ENCODE data around the gene PRDM15.

The PRDM15 gene

DNA sequence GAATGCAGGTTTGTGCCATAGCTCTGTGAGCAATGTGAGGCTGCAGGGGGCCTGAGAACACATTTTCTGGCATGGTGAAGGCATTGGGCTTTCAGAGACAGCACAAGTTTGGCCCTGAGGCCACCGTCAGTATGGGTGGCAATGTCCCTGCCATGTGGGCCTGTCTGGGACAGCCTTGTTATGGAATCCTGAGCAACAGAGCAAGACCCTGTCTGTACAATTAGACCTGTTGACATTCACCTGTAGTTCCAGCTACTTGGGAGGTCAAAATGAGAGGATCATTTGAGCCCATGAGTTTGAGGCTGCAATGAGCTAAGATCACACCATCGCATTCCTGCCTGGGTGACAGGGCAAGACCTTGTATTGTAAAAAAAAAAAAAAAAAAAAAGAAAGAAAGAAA, 35.6 kb downstream of the PRDM15 start:
- no peak for DNase-seq (ENCODE audit: low spot score)

DNA sequence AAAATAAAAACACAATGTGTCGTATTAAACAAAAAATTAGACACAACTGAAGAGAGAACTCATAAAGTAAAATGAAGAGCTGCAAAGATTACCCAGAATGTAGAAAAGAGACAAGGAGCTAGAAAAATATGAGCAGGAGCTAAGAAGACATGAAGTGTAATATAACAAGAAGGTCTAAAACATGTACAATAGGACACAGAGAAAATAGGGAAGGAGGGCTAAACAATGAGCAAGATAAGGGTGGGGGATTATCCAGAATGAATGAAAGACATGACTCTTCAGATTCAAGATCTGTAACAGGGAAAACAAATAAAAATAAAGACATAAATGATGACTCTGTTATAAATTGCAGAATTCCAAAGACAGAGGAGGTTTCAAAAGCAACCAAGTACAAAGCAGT, 38.3 kb downstream of the PRDM15 start:
- DNase-seq (ENCODE audit: low spot score) = no peak

DNA sequence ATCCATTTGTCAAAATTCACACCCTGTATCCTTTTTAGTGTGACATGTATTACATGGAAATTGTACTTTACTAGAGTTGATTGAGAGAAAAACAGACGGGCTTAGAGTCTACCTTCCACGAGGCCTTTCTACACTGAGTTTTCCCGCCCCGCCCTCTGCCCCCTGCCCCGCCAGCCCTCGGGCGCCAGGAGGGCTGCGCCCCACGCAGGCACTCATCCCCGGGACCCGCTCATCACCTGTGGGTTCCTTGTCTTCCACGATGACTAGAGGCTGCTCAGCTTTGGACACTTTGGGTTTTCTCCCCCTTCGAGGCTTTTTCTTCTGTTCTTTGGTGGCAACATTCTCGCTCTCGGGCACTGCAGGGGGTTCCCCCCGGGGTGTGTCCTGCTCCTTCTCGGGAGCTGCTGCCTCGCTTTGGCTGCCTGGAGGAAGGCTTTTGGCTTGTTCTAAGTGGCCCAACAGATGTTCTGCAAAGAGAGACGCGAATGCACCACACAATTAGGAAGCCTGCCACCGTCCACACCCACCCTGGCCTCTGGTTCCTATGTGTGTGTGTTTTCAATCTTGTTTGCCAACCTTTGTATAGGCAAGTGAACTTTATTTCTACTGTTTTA, 39.6 kb downstream of the PRDM15 start:
- no peak for DNase-seq (ENCODE audit: low spot score)

- no peak for DNase-seq (ENCODE audit: low spot score)
Observed at GRCh38 chr21:41837756-41838297, 41.3 kb downstream of the PRDM15 start.

- DNase-seq (ENCODE audit: low spot score) = no peak
Observed at GRCh38 chr21:41836166-41837015, 42.8 kb downstream of the PRDM15 start.

- DNase-seq (ENCODE audit: low spot score) = no peak
Observed at GRCh38 chr21:41835711-41836154, 43.4 kb downstream of the PRDM15 start.

GRCh38 chr21:41834926-41835663, 44.0 kb downstream of the PRDM15 start:
- no peak for DNase-seq (ENCODE audit: low spot score)

DNA sequence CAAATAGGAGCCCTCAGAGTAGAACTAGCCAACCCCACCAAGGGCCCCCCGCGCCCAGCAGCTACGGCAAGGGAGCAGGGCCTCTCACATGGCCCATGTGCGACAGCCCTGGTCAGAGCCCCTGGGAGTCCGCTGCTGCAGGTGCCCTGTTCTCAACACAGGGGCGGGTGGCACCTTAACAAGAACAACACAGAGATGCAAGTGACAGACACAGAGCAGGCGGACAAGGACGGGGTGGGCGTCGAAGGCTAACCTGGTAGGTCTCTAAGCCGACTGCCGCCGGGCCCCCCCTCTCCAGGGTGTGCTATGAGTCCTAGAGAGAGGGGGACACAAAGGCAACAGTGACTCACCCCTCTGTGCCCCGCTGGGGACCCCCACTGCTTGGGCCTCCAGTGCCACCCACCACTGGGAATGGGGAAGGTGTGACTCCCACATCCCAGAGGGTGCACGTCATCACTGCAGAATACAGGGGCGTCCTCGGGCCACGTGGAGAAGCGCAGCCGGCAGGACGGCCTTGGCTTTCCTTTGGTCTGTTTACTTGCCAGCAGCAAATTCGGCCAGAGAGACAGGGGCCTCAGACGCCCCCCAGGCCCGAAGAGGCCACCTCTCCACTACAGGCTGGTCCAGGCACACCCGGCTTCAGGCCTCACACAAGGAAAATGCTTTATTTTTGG, 44.8 kb downstream of the PRDM15 start:
- no peak for DNase-seq (ENCODE audit: low spot score)

DNA sequence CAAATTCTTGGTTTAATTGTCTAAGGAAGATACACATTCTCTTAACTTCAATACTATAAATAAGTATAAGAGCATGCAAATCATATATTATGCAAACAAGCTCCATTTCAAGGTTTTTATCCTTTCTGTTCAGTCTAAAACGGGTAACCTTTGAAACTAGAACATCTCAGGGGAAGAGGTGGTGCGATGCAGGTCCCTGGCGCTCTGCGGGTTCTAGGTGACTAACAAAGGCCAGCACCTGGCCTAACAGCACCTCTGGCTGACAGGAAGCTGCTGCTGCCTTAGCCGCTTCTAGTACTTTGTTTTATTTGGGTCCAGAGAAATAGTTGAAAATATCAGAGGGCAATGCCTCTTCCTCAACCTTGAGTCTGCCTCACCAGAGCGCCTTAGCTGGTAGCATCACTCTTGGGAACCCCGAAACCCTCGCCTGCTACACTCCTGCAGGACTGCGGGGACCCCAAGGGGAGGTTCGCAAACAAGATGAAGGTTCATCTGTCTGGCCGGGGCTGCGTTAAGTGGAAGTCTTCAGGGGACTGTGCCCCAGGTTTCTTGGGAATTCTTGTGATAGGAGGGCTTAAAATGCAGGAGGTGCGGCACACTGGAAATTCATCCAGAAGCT, 45.5 kb downstream of the PRDM15 start:
- no peak for DNase-seq (ENCODE audit: low spot score)

- DNase-seq (ENCODE audit: low spot score) = no peak
Observed at GRCh38 chr21:41832596-41833496, 46.3 kb downstream of the PRDM15 start.

GRCh38 chr21:41831866-41832595, 47.1 kb downstream of the PRDM15 start:
- no peak for DNase-seq (ENCODE audit: low spot score)

GRCh38 chr21:41831453-41831831, 47.7 kb downstream of the PRDM15 start:
- no peak for DNase-seq (ENCODE audit: low spot score)

- DNase-seq (ENCODE audit: low spot score) = no peak
Observed at GRCh38 chr21:41830764-41831452, 48.2 kb downstream of the PRDM15 start.

GRCh38 chr21:41830145-41830707, 48.9 kb downstream of the PRDM15 start:
- DNase-seq (ENCODE audit: low spot score) = no peak

- peak; percentile 8 for DNase-seq (ENCODE audit: low spot score)
Observed at GRCh38 chr21:41828884-41829360, 50.2 kb downstream of the PRDM15 start.

- DNase-seq (ENCODE audit: low spot score) = peak; percentile 13
Observed at GRCh38 chr21:41827951-41828883, 50.9 kb downstream of the PRDM15 start.

DNA sequence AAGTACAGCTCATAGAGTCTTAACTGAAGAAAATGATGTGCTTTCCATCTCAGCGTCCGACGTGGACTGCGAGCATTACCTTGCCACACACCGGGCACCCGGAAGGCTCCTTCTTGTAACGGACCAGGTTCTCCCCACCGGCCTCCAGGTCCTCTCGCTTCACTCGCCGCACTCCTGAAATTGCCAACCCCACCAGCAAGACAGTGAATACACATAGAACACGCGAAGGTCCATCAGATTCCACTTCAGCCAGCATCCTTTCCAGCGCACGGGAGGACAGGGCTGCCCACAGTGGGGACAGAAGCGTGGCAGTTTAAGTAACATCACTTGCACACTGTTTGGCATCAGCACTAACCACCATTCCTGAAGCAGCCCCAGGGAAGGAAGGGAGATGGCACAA, 53.3 kb downstream of the PRDM15 start:
- no peak for DNase-seq (ENCODE audit: low spot score)
